WERI-Rb-1 (cell line): ENCODE measurements around the gene KIRREL3.

Source experiments
- DNase-seq: peaks from one replicate; pipeline ENCODE4 v3.0.0-alpha.2; 2020
- H3K27ac ChIP-seq: fragments of 250-450 bp; sonication (Bioruptor Pico); 2 replicates; pipeline ENCODE4 v1.5.1; 2020; ENCODE audit warnings: mild to moderate bottlenecking, moderate library complexity
- H3K27me3 ChIP-seq: fragments of 250-450 bp; sonication (Bioruptor Pico); 2 replicates; pipeline ENCODE4 v1.5.1; 2021; ENCODE audit warnings: mild to moderate bottlenecking, low read depth, moderate library complexity; ENCODE audit not compliant: insufficient read depth, severe bottlenecking
- H3K36me3 ChIP-seq: fragments of 250-450 bp; sonication (Bioruptor Pico); 2 replicates; pipeline ENCODE4 v1.5.1; 2020; ENCODE audit warnings: mild to moderate bottlenecking, moderate library complexity
- H3K4me3 ChIP-seq: 2 replicates; pipeline ENCODE4 v1.5.1; 2011; ENCODE audit warnings: low read depth, mild to moderate bottlenecking, control low read depth, low read length
- H3K9me3 ChIP-seq: fragments of 250-450 bp; sonication (Bioruptor Pico); 2 replicates; pipeline ENCODE4 v1.5.1; 2021; ENCODE audit warnings: mild to moderate bottlenecking, moderate library complexity; ENCODE audit not compliant: severe bottlenecking
- TF ChIP-seq, protein P1 (sequence below): IDR thresholded peaks from 2 replicates; pipeline ENCODE4 v1.5.1; 2011; ENCODE audit warnings: low read depth, mild to moderate bottlenecking, control low read depth, inconsistent platforms, low read length

KIRREL3 gene

DNA sequence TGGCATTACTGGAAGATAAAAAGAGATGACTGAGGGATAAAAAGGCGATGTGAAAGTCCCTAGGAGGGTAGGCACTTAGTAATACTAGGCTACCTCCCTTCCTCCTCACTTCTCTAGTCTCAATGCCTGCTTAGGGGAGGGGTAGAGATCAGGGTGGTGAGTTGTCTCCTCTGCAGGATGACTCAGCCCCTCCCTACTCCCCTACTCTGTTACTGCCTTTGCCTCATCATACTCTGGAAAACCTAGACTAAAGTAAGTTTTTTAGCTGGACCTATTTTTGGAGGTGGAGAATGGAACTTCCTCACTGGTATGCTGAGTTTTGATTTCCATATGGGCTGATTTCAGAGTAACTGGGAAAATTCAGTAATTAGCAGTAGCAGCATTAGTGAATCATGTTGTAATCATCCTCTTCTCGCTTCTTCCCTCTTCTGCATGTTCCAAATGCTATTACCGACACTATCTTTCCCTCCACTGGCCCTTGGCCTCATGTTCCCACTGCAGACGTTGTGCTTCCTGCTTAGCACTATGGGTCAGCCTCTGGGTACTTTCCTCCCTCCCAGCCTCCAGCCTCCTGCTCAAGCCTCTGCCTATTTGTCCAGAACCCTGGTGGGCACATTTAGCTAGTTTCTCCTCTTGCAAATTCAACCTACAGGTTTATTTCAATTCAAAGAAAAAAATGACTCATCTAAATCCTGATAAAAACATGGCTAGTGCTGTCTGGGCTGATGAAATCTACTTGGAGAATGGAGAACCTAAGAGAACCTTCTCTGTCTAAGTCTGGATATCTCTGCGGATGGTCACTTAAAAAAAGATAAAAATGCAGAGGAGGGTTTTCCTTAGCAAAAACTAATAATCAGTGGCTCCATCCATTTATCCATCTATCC is 363.4 kb downstream of the KIRREL3 start:
- DNase-seq = no peak
- TF ChIP-seq, protein P1, sequence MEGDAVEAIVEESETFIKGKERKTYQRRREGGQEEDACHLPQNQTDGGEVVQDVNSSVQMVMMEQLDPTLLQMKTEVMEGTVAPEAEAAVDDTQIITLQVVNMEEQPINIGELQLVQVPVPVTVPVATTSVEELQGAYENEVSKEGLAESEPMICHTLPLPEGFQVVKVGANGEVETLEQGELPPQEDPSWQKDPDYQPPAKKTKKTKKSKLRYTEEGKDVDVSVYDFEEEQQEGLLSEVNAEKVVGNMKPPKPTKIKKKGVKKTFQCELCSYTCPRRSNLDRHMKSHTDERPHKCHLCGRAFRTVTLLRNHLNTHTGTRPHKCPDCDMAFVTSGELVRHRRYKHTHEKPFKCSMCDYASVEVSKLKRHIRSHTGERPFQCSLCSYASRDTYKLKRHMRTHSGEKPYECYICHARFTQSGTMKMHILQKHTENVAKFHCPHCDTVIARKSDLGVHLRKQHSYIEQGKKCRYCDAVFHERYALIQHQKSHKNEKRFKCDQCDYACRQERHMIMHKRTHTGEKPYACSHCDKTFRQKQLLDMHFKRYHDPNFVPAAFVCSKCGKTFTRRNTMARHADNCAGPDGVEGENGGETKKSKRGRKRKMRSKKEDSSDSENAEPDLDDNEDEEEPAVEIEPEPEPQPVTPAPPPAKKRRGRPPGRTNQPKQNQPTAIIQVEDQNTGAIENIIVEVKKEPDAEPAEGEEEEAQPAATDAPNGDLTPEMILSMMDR = no peak
- H3K36me3 ChIP-seq = no peaks in the 10 kb centered on the region
- peak overlapping the region; percentile 92 for H3K27ac ChIP-seq
- H3K4me3 ChIP-seq = no peak overlapping the region
- no peaks in the 10 kb centered on the region for H3K27me3 ChIP-seq
- no peaks in the 10 kb centered on the region for H3K9me3 ChIP-seq

DNA sequence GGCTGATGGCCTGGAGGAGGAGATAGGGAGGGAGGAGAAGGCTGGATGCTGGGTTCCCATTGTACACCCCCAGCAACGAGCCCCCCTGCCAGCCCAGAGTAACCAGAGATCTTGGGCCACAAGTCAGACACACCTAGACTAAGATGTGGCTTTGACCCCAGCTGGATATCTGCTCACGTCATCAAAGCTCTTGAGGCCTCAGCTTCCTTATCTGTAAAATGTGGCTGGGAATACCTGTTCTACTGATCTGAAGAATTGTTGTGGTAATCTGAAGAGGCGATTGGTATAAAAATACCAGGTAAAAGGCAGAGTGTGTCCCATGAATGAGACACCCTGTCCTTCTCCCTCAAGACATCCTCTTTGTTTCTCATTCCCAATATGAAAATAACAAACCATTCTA is 365.1 kb downstream of the KIRREL3 start:
- H3K27ac ChIP-seq = no peak overlapping the region
- no peaks in the 10 kb centered on the region for H3K27me3 ChIP-seq
- H3K9me3 ChIP-seq = no peaks in the 10 kb centered on the region
- TF ChIP-seq, protein P1 = no peak
- H3K4me3 ChIP-seq = no peak overlapping the region
- no peaks in the 10 kb centered on the region for H3K36me3 ChIP-seq
- no peak for DNase-seq

DNA sequence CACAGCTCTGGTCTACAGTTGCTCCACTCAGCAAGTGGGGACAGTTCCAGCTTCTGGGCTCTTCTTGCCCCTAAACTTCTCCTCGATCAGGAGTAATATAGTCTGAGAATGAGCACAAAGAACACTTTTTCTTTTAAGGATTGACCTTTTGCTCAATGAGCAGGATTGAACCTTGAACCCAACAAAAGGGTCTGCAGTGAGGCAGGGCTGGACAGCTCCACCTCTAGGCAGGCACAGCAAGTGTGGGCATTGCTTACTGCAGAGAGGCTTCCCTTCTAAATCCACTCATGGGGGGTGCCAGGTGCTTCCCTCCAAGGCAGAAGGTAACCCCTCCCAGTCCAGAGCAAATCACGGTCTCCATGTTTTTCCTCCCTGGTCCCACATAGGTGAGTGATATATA is 365.6 kb downstream of the KIRREL3 start:
- H3K4me3 ChIP-seq = no peak overlapping the region
- no peaks in the 10 kb centered on the region for H3K9me3 ChIP-seq
- H3K27ac ChIP-seq = no peak overlapping the region
- no peak for DNase-seq
- no peaks in the 10 kb centered on the region for H3K36me3 ChIP-seq
- H3K27me3 ChIP-seq = no peaks in the 10 kb centered on the region
- TF ChIP-seq, protein P1 = no peak

DNA sequence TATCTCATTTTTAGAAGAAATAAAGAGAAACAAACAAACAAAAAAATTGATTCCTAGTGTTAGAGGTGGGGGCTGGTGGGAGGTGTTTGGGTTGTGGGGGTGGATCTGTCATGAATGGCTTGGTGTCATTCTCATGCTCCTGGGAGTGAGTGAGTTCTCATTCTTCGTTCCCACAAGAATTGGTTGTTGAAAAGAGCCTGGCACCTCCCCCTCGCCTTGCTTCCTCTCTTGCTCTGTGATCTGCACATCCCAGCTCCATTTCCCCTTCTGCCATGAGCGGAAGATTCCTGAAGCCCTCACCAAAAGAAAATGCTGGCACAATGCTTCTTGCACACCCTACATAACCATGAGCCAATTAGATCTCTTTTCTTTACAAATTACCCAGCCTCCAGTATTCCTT is 367.2 kb downstream of the KIRREL3 start:
- Histone ChIP-seq H3K27me3 (no peaks in the 10 kb centered on the region), H3K9me3 (no peaks in the 10 kb centered on the region), H3K4me3 (no peak overlapping the region), H3K27ac (no peak overlapping the region), H3K36me3 (no peaks in the 10 kb centered on the region)
- TF ChIP-seq, protein P1 = no peak
- DNase-seq = no peak

DNA sequence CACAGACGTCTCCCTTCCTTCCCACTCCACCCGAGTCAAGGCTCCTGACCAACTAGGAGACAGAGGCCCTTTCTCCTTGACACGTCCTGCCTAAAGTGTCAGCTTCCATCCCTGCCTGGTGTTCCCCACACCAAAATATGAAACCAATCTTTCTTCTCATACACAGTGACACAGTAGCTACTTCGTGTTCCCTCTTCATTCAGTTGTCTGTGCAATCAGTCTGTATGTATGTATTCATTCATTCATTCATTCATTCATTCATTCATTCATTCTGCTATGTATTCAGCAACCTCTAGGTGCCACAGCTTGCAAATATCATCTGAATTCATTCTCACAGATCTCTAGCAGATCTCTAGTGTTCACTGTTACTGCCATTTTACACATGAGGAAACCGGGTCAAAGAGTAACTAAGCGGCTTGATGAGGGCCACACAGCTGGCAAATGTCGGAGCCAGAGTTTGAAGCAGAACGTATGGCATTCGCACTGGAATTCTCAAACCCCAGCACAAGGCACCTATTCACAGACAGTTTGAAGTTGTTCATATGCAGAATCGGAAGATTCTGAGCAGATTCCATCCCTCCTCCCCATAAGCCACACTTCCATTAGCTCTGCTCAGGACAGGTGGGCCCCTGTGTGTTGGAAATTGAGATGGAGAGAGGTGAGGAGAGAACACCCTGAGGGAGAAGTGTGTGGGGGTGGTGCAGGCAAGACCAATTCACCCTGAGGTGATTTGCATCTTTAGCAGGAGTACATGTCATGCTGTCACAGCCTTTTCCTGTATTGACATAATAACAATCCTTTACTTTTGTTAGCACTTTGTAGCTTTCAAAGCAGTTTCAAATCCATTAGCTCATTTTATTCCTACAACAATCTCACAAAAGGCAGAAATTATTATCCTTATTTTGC is 369.4 kb downstream of the KIRREL3 start:
- H3K4me3 ChIP-seq = no peak overlapping the region
- no peak for DNase-seq
- H3K27me3 ChIP-seq = no peaks in the 10 kb centered on the region

More for the DNA sequence above, 369.4 kb downstream of the KIRREL3 start:
- TF ChIP-seq, protein P1 = no peak
- Histone ChIP-seq H3K27ac (no peak overlapping the region), H3K9me3 (no peaks in the 10 kb centered on the region), H3K36me3 (no peaks in the 10 kb centered on the region)
